Epidermal melanocyte (primary cell): ENCODE measurements around the gene ACTR3C.
A peak's percentile ranks its signal among the peaks of the same experiment; 100 is the strongest.
"Not testable (repeated sequence)": the region's sequence is repeated elsewhere in the genome, so short reads cannot be mapped to it uniquely, and the experiment has no call there.

Source experiments
- DNase-seq: peaks from one replicate; pipeline ENCODE4 v3.0.0; 2011; ENCODE audit warnings: low spot score; ENCODE audit not compliant: insufficient read length

ACTR3C gene

DNA sequence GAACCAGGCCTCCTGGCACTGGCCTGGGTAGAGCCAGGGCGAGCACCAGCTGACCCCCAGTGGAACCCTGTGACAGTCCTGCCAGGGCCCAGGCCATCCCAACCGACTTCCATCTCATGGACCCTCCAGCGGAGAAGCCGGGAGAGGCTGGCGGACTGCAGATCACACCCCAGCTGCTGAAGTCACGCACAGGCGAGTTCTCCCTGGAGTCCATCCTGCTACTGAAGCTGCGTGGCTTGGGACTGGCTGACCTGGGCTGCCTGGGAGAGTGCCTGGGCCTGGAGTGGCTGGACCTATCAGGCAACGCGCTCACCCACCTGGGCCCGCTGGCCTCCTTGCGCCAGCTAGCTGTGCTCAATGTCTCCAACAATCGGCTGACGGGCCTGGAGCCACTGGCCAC lies 13.4 kb upstream of the ACTR3C start:
- no peak for DNase-seq

- no peak for DNase-seq
Observed at GRCh38 chr7:150335774-150336112, 12.4 kb upstream of the ACTR3C start.

- DNase-seq: peak; percentile 59
Observed at GRCh38 chr7:150335108-150335773, 11.9 kb upstream of the ACTR3C start.

DNA sequence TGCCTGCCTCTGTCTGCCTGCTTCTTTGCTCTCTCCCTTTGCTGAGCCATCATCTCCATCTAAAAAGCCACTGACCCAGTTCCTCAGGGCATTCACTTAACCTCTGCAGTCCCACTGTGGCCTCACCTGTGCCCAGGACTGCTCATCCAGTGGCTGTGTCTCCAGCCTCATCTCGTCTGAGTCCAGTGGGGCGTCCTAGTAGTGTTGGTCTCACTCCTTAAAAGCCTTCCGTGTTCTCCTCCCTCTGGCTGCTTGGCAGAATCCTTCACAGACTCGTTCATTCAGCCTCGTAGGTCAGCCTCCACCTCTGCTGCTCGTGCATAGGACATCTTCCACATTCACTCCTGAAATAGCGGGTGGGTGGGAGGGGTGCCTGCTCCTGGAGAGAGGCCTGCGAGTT lies 10.8 kb upstream of the ACTR3C start:
- DNase-seq: no peak

GRCh38 chr7:150333659-150334058 lies 10.3 kb upstream of the ACTR3C start:
- no peak for DNase-seq

GRCh38 chr7:150332852-150333635 lies 9.7 kb upstream of the ACTR3C start:
- no peak for DNase-seq

DNA sequence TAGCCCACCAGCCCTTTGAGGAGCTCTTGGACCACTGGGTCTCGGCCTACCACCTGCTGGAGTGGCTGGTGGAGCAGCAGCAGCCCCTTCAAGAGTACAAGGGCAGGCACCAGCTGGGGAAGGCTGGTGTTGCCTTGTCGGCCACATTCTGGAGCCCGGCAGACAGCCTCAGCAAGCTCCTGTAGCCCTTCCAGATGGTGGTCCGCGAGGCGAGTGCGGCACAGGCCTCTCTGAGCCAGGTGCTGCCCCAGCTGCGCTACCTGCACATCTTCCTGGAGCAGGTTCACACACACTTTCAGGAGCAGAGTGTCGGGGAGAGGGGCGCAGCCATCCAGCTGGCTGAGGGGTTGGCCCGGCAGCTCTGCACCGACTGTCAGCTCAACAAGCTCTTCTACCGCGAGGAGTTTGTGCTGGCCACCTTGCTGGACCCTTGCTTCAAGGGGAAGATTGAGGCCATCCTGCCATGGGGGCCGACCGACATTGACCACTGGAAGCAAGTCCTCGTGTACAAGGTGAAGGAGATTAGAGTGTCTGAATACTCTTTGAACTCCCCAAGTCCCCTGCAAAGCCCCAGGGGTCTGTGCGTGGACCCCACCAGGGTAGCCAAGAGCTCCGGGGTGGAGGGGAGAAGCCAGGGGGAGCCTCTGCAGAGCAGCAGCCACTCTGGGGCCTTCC lies 7.0 kb upstream of the ACTR3C start:
- no peak for DNase-seq

DNA sequence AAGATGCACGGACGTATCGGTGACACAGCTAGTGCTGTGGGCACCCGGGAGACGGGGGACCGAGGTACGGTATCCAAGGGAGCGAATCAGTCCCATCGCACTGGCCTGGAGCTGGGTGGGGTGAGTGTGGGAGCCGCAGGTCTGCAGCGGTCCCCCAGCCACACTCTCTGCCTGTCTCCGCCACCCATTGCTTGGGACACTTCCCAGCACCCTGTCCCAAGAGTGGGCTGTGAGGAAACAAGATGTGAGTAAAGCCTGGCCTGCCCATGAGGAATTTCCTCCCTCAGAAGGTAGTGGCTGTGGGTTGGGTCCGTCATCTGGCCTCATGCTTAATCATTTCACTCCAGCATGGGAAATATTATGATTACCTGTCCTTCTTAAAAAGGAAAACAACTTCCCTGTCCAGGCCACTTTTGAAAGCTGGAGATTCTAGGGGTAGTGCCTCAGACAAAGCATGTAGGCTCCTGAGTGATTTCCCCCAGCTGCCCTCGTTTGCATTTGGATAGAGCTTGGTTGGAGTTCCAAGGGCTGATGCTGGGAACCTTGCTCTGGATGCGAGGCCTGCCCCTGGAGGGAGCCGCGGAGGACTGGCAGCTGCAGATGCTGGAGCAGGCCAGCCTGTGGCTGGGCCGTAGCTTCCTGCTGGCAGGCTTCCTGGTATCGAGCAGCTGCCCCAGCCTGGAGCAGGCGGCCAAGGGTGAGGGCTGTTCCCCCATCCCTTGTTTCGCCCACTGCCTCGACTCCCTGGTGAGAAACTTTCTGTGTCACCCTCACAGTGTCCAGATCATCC lies 6.2 kb upstream of the ACTR3C start:
- no peak for DNase-seq

- DNase-seq: no peak
Observed at GRCh38 chr7:150327308-150327707, 4.0 kb upstream of the ACTR3C start.

DNA sequence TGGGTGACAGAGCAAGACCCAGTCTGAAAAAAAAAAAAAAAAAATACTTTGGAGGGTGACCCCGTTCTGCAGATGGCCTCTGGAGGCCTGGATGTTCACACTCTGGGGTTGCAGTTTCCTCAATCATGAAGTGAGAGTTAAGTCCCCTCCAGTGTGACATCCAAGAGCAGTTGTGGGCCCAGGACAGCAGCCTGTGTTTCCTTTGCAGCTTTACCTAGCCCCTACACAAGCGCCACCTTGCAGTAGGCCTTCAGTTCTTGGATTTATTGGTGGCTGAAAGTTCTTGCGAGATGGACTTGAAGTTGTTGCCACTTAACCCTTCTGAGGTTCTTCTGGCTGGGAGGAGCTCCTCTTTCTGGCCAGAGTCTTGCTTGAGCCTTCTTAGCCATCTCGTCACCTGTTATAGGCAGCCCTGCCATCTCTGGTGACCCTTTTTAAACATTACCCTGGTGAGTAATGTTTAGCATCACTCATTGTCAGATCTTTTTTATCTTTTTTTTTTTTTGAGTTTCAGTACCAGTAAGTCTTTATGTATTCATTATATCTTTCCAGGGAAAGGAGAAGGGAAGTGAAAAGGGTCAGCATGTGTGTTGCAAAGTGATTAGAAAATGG lies 3.4 kb upstream of the ACTR3C start:
- DNase-seq: no peak

- no peak for DNase-seq
Observed at GRCh38 chr7:150325901-150326300, 2.6 kb upstream of the ACTR3C start.

- no peak for DNase-seq
Observed at GRCh38 chr7:150325110-150325611, 1.8 kb upstream of the ACTR3C start.

DNA sequence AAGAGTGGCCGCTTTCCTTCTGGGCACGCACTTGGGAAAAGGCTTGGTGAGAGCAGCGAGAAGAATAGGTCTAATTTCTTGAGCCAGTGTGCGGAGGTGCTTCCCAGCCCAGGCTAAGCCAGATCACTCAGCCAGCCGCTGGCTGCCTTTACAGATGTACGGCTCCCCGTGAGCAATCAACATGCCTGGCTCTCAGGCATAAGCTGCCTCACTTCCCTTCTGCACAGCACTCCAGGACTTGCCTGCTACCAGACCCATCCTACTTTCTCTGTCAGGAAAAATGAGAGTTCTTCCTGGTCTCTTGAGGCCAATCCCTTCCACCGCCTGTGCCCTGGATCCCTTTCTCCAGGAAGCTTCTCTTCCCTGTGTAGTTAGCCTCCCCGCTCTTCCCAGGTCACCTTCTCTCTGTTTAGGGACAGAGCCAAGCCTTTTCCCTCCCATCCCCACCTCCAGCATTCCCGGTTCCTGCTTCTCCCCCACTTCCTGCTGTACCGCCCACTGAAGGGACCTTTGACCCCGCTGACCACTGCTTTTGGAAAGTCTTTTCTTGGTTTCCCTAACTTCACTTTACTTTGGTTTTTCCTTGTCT lies 1.1 kb upstream of the ACTR3C start:
- no peak for DNase-seq

DNA sequence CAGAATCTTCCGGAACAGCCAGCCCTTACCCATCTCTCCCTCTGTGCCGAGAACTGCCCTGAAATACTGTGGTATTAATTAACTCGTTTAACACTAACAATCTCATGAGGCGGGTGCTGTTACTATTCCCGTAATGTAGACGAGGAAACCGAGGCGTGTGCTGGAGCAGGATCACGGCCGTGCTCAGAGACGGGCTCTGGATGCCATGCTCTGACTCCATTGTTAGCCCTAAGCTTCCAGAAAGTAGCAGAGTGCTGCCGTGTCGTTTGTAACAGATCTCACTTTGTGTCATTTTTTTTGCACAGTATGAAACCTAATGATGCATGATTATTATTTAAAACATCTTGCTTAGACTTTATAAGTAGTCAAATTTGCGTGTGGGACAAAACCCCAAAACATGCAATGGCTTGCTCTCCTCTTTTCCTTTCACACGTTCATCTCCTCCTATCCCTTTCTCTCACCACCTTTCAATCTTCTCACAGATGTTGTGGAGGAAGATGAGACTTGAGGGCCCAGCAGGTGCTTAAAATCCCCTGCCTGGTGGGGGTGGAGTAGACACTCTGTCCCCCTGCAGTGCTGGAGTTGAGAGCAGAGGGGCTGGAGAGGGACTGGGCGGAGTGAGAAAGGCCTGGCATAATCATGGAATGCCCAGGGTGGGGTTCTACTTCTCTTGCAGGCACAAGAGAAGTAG lies 482 bp upstream of the ACTR3C start:
- no peak for DNase-seq

DNA sequence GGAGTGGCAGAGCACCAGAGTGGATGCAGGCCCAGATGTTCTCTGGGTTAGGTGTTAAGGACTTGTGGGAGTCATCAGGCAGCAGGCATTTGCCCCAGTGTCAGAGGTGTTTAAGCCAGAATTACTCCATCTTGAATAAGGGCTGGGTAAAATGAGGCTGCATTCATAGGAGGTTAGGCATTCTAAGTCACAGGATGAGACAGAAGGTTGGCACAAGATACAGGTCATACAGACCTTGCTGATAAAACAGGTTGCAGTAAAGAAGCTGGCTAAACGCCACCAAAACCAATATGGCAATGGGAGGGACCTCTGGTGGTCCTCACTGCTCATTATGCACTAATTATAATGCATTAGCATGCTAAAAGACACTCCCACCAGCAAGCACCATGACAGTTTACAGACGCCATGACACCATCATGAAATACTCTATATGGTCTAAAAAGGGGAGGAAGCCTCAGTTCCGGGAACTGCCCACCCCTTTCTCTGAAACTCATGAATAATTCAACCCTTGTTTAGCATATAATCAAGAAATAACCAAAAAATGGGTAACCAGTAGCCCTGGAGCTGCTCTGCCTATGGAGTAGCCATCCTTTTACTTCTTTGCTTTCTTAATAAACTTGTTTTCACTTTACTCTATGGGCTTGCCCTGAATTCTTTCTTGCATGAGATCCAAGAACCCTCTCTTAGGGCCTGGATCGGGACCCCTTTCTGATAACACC lies 1.1 kb downstream of the ACTR3C start:
- DNase-seq: no peak

DNA sequence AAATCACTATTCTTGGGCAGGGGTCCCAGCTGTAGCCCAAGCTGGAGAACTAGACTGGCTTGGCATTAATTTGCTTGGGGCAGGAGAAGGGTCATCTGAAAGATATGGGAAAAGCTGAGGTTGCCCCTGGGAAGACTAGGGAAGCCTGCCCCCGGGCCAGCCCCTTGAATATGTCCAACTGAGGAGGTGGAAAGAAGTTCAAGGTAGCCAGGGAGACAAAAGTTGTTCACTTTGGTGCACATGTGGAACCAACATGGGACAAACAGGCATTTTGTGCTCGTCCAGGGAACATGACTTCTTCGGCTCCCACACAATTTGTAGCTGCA lies 1.6 kb downstream of the ACTR3C start:
- no peak for DNase-seq

- no peak for DNase-seq
Observed at GRCh38 chr7:150317748-150318444, 5.4 kb downstream of the ACTR3C start.

GRCh38 chr7:150316987-150317386 lies 6.4 kb downstream of the ACTR3C start:
- DNase-seq: not testable (repeated sequence)

GRCh38 chr7:150314639-150315239 lies 8.6 kb downstream of the ACTR3C start:
- DNase-seq: no peak
